Skeletal muscle cell (primary cell): ENCODE results near the gene KRT83.
"Not testable (repeated sequence)": the region's sequence is repeated elsewhere in the genome, so short reads cannot be mapped to it uniquely, and the experiment has no call there.

Experiments used
- DNase-seq: peaks from one replicate; pipeline ENCODE4 v3.0.0-alpha.2; 2010; ENCODE audit warnings: low read depth
- H3K4me3 ChIP-seq: 2 replicates; pipeline ENCODE4 v1.5.1; 2011; ENCODE audit warnings: low read depth, mild to moderate bottlenecking, control low read depth, low read length, moderate library complexity

KRT83 gene

DNA sequence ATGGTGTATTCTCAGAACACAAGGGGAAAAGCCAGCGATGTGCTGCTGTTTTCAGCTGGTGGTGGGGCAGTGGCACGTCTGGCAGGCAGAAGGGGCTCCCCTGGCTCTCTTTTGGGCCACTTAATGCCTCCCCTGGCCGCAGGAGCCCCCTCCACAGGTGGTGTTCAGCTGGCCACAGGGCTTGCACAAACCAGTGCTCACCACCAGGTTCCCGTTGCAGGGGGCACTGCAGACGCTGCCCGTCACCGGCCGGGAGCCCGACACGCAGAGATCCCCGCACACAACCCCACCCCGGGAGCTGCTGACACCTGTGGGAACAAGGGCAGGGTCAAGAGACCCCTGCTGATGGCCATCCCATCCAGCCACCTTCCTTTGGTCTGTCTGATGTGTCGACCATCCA, 6.7 kb downstream of the KRT83 start:
- DNase-seq: no peak
- no peak overlapping the region for H3K4me3 ChIP-seq

DNA sequence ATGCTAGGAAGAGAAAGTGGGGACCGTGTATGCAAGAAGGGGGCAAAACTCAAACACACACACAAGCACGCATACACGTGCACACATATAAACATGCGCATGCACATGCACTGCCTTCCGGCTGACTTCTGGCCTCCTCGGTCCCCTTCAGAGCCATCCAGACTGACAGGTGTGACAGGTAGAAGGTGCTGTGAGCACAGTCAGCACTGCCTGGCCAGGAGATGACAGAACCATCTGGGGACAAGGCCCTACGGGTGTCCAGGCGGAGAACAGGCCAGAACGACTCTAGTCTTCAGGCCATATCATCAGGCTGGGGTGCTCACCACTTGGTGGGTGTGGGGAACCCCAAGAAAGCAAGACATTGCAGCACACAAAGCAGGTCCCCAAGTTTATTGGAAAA, 7.3 kb downstream of the KRT83 start:
- no peak for DNase-seq
- H3K4me3 ChIP-seq: no peak overlapping the region

DNA sequence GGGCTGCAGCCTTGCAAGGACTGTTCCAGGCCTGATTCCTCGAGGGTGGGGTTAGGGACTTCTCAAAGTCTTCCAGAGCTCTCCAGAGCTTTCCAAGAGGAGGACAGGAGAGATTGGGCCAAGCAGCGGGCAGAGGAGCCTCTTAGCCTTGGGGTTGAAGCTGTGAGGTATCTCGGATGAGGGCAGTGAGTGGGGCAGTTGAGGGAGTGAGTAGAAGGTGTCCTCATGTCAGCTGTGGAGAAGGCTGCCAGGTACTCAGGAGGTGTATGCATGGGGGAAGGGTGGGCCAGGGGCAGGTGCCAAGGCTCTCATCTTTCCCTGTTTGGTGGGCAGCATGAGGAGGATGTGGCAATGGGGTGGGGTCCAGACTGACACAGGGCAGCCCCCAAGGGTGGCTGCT, 7.7 kb downstream of the KRT83 start:
- no peak overlapping the region for H3K4me3 ChIP-seq
- no peak for DNase-seq

DNA sequence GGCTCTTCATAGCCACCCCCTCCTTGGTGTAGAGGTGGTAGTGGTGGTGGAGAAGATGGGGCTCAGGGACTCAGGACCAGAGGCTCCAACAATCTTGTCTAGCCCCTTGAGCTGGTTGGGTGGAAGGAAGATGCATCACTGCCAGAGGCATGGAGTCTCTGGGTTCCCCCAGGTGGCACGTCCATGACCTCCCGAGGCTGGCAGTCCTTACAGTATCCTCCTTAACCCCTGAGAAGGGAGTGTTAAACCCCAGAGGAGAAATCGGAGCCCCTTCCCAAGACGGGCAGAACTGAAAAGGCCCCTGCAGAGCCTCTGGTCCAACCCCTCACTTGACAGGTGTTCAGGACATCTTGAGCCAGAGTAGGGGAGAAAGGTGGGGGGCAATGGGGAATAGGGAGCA, 9.1 kb downstream of the KRT83 start:
- no peak overlapping the region for H3K4me3 ChIP-seq
- no peak for DNase-seq

DNA sequence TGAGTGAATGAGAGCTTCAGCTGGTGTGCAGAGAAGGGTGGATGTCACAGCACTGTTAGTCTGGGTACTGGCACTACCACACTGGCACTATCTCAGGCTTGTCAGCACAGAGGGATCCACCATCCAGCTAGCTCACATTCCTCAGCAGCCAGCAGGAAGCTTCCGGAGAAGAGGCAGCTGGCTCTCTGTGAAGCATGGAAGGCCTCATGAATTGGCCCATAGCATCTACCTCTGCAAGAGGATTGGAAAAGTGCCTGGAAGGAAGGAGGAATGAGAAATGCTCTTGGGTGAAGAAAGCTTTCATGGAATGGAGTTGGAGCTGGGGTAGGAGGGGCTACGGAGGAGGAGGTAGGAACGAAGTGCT, 9.9 kb downstream of the KRT83 start:
- H3K4me3 ChIP-seq: no peak overlapping the region
- DNase-seq: no peak

DNA sequence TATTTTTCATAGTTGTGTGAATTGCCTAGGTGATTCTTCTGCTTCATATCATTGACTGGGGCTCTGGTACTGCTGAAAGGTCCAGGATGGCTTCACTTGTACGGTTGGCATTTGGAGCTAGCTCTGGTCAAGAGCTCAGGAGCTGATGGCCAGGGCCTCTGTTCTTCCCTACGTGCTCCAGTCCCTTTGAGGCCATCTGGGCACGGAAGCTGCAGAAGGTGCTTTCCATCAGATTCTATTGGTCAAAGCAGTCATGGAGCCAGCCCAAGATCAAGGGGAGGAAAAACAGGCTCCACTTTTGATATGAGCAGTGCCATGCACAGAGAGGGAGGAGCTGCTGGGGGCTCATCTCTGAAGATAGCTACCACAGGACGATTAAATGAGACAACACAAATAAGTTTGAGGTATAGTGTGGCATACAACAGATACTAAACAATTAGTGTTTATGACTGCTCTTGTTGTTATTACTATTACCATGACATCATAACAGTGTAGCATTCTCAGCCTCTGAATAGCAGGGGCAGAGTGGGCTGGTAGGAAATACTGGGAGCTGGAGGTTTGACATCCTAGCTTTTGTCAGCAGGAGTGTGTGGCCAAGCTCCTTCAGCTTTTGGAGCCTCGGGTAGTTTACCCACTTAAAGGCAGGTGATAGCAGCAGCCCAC, 10.4 kb downstream of the KRT83 start:
- no peak overlapping the region for H3K4me3 ChIP-seq
- DNase-seq: no peak

DNA sequence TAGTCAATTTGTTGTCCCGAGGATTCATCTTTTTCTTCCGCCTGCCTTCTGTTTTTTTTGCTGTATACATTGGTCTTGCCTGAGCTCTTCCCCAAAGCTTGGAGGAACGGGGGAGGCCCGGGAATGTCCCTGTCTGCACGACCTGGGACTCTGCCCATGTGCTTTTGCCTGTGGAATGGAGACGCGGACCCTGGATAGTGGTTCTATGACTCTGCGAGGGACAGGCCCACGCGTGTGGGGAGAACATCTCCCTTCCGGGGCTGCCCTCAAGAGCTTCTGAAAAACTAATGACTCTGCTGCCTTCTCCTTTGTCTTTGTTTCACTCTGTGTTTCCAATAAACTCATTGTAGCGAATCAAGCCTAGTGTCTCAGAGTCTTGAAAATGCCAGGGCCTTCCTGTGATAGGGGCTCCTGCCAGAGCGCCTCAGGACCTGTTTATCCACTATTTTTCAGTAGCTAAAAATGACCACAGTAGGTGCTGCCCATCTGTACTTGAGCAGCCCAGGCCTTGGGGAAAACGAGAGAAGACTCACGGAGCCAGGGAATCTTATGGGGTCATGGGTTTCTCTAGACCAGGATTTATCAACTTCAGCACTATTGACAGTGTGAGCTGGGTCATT, 12.3 kb downstream of the KRT83 start:
- DNase-seq: no peak
- no peak overlapping the region for H3K4me3 ChIP-seq

DNA sequence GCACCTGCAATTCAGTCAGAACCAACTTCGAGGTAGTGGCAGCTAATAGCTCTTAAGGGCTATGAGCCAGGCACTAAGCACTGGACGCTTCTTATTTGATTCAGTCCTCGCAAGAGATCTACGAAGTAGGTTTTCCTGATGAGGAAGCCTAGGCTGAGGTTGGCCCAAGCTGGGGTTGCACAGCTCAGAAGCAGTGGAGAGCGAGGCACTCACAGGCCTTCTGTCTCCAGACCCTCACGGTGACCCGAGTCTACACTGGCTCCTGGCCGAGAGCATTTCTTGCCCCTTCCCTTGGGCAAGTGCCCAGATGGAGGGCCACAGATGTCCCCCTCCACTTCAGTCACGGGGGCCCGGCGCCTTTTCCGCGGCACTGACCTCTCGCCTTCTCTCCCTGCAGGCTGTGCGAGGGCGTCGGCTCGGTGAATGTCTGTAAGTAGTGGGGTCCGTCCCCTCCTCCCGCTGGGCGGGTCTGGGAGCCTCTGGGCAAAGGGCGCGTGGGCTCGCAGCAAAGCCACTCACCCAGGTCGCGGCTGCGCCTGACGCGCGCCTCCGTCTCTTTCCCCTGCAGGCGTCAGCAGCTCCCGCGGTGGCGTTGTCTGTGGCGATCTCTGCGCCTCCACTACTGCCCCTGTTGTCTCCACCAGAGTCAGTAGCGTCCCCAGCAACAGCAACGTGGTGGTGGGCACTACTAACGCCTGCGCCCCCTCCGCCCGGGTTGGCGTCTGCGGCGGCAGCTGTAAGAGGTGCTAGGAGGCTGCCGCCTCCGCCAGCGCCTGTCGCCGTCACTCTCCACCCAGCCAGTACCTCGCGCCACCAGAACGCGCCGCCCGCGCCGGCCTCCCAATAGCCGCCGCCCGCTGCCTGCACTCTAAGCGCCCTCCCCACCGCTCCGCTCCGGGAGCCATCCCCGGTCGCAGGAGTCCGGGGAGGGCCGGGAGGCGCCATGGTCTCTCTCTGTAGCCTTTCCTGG, 13.1 kb downstream of the KRT83 start:
- DNase-seq: no peak
- peak overlapping the region; percentile 34 for H3K4me3 ChIP-seq

DNA sequence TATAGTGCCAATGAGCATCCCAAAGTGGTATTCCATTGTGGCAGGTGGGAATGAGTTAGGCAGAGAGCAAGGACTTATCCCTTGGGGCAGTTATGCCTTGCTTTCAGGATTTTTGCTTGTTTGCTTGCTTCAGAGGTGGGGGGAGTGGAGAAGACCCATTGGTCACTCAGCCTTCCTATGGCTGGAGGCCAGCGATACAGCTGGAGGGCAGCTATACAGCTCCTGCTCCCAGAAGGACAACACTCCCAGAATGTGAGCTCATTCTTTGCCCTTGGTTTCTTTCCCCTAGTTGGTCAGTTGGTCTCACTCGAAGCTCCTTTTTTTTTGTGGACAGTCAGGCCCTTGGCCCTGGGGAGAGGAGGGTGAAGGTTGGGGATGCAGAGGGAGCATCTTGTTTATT, 14.5 kb downstream of the KRT83 start:
- no peak for DNase-seq
- H3K4me3 ChIP-seq: no peak overlapping the region

DNA sequence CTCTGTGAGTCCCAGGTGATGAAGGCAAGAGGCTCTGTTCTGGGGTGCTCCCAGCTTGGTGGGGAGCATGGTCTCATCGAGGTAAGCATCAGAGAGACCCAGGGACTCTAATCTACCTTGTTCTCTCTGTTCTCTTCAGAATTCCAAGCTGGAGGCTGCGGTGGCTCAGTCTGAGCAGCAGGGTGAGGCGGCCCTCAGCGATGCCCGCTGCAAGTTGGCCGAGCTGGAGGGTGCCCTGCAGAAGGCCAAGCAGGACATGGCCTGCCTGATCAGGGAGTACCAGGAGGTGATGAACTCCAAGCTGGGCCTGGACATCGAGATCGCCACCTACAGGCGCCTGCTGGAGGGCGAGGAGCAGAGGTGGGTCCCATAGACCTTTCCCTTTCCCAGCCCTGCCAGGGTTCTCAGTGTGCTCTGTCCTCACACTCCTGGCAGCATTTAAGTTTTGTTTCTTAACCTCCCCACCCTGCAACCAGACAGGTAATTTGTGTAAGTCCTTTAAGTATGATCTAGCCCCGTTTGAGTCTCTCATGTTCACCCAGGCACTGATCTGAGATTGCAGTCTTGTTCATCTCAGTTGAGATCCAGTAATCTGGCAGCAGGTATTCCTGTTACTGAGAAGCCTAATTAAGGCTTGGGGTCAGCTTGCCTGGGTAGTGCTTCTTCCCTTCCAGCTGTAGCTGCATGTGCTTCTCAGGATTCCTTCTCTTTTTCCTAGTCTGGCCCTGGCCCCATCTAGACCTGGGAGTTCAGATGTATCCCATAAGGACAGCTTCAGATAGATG, 15.1 kb downstream of the KRT83 start:
- no peak for DNase-seq
- H3K4me3 ChIP-seq: no peak overlapping the region

DNA sequence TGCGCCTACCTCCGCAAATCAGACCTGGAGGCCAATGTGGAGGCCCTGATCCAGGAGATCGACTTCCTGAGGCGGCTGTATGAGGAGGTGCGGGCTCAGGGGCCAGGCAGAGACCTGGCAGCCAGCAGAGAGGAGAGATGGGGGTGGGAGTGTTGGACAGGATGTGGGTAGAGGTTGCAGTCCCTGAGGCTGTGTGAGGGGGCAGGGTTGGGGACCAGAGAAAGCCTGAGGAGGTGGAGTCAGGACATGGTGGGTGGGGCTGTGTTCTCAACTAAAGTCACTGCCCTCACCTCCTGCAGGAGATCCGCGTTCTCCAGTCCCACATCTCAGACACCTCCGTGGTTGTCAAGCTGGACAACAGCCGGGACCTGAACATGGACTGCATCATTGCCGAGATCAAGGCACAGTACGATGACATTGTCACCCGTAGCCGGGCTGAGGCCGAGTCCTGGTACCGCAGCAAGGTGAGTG, 16.2 kb downstream of the KRT83 start:
- H3K4me3 ChIP-seq, DNase-seq: not testable (repeated sequence)

DNA sequence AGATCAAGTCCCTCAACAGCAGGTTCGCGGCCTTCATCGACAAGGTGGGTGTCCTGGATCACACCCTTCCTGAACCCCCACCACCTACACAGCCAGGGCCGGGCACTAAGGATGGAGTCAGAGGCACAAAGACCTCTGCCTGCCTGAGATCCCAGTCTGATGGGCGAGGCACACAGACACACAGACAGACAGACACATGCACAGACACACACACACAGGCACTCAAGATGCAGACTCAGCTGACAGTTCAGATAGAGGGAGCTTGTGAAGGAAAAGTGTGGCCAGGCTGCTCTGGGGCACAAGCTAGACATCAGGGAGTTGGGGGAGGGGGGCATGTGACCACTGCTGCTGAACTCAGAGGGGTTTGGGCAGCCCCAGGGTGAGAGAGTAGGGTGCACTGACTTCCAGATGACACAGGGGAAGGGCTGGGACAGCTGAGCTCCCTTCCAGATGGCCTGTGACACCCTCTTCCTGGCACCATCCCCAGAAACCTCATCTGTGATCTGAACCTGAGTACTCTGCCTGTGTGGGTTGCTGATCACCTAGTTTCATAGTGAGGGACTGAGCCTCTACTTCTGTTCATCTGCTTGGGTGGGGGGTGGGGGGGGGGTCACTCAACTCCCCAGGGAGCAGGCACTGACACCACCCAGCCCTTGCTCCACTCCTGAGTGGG, 18.8 kb downstream of the KRT83 start:
- DNase-seq, H3K4me3 ChIP-seq: not testable (repeated sequence)

DNA sequence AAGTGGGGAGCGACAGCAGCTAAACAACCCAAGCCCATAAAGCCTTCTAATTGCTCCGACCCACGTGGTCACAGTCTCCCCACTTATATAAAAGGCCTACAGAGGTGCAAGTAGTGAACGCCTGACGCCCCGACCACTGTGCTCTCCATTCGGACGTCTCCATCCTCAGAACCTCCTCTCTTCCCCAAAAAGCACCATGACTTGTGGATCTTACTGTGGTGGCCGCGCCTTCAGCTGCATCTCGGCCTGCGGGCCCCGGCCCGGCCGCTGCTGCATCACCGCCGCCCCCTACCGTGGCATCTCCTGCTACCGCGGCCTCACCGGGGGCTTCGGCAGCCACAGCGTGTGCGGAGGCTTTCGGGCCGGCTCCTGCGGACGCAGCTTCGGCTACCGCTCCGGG, 19.5 kb downstream of the KRT83 start:
- not testable (repeated sequence) for H3K4me3 ChIP-seq, DNase-seq

DNA sequence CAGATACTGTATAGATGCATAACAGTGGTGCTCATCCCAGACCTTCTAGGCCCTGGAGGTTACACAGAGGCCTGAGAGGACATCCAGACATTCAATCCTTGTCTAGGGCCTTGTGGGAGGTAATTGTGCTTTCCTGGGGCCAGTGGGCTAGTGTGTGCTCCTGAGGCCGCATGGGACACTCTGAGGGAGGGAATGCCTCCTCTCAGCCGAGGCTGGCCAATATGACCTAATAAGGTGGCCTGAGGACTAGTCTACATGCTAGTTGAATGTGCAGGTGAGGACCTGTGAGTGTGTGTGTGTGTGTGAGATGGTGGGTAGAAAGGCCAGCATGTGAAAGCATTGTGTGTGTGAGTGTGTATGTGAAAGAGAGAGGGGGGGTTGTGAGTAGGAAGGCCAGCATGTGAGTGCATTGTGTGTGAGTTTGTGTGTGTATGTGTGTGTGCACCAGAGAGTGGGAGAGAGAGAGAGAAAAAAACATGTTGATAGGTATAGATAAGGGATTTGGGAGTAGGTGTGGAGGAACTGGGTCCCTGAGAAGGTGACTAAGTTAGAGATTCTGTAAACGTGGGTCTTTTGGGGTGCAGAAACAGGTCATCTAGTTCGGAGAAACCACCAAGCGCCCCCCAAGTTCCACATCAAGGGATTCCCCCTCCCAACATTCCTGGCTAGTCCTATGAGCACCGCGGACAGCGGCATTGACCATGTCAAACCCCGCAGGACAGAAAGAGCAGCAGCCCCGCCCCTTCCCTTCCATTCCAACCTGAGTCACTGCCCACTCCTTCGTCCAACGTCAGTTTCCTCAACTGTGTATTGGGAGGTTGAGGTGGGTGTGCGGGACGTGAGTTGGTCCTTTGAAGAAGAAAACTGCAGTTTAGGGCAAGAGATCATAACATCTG, 20.2 kb downstream of the KRT83 start:
- no peak for DNase-seq
- H3K4me3 ChIP-seq: no peak overlapping the region

DNA sequence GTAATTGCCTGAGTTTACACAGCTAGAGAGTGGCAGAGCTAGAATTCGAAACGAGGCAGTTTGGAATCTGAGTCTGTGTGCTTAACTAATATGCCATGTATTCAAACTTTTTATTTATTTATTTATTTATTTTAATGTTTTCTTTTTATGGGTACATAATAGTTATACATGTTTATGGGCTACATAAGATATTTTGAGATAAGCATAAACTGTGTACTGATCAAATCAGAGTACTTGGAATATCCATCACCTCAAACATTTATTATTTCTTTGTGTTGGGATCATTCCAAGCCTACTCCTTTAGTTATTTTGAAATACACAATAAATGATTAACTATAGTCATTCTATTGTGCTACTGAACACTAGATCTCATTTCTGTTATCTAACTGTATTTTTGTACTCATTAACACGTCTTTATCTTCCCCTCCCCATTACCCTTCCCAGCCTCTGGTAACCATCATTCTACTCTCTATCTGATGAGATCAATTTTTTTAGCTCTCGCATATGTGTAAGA, 22.5 kb downstream of the KRT83 start:
- no peak for DNase-seq
- no peak overlapping the region for H3K4me3 ChIP-seq

DNA sequence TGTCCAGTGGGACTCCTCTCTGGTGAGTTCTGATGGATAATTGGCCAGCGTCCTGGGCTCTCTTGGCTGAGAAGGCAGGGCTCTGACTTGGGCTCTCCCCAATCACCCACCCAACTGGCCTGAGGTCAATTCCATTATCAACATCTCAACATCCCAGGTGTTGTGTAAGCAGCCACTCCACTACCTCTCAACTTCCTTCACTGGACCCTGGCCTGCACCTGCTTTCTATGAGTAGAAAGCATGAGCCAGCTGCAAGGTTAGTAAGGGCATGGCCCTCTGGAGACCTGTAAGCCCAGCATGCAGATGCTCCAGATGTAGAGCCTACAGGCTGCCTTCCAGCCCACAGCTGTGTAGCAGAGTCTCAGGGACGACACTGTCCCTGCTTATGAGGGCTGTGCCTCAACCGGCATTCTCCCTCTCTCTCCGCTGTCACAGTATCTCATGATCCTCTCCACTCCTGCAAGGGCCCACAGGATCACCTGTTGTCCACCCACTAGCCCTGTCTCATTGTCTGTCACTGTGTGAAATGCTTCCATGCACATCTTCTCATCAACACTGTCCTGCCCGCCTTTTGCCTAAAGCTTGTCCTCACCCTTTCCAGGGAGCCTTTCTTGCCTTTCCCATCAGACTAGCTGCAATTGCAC, 24.5 kb downstream of the KRT83 start:
- no peak for DNase-seq
- no peak overlapping the region for H3K4me3 ChIP-seq

DNA sequence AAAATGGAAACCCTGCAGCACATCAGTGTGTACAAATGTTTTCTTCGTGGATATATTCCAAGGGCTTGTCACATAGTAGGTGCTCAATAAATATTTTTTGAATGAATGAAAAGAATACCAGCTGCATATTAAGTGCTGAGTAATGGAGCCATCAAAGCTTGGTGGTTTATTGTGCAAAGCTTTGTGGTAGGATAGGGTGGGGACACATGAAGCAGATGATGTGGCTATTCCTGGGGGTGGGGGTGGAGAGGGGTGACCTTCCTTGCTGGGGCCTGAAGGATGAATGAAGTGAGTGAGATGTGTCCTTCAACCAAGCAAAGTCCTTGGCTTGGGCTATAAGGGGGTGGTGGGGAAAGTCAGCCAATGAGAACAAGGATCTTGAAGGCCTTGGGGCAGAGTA, 25.5 kb downstream of the KRT83 start:
- H3K4me3 ChIP-seq: no peak overlapping the region
- DNase-seq: no peak

DNA sequence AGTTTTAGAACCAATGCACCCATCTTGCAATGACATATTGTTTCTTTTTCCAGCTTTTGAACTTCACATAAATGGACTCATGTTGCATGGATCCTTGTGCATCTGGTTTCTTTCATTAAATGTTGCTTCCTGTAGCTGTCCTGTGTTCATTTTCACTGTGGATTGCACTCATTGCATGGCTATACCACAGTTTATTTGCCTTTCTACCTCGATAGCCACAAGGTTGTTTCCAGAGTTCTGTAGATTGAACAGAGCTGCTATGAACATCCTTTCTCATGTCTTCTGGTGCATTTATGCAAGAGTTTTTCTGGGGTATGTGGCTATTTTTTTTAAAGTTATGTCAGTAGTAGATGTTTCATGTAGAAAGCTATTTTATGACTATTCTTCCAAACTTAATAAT, 26.4 kb downstream of the KRT83 start:
- H3K4me3 ChIP-seq: no peak overlapping the region
- DNase-seq: no peak
